HepG2 (cell line): ENCODE measurements around the gene C12orf56. TPM values are rescaled to one million over a fixed set of nuclear protein-coding genes. Genes with fewer than 3 reads are reported as not detected.

Experiments used
- BRCA1 ChIP-seq: sonication (generic); formaldehyde crosslinking; IDR thresholded peaks from 2 replicates; pipeline ENCODE4 v1.4.0; 2020; ENCODE audit warnings: missing genetic modification reagents
- CCDC6 ChIP-seq: sonication (generic); formaldehyde crosslinking; IDR thresholded peaks from 2 replicates; pipeline ENCODE4 v1.8.1; 2022; ENCODE audit warnings: mild to moderate bottlenecking, missing genetic modification reagents, moderate library complexity
- CENPT ChIP-seq: sonication (generic); formaldehyde crosslinking; IDR thresholded peaks from 2 replicates; pipeline ENCODE4 v1.8.0; 2022; ENCODE audit warnings: low read depth, mild to moderate bottlenecking, moderate library complexity, missing genetic modification reagents
- DR1 ChIP-seq: sonication (generic); formaldehyde crosslinking; IDR thresholded peaks from 2 replicates; pipeline ENCODE4 v1.8.0; 2021; ENCODE audit warnings: mild to moderate bottlenecking, missing genetic modification reagents, inconsistent platforms
- GTF3A ChIP-seq: sonication (generic); formaldehyde crosslinking; conservative IDR thresholded peaks from 2 replicates; pipeline ENCODE4 v1.4.0; 2020; ENCODE audit warnings: mild to moderate bottlenecking, missing genetic modification reagents
- KDM5B ChIP-seq: sonication (generic); formaldehyde crosslinking; IDR thresholded peaks from 2 replicates; pipeline ENCODE4 v1.4.0; 2020; ENCODE audit warnings: missing genetic modification reagents, mild to moderate bottlenecking, borderline replicate concordance
- KMT2B ChIP-seq: IDR thresholded peaks from 2 replicates; pipeline ENCODE4 v1.6.1; 2016; ENCODE audit warnings: missing genetic modification reagents, missing compliant biosample characterization
- MED1 ChIP-seq: sonication (generic); formaldehyde crosslinking; IDR thresholded peaks from 2 replicates; pipeline ENCODE4 v1.4.0; 2020; ENCODE audit warnings: missing genetic modification reagents
- MED13 ChIP-seq: sonication (generic); formaldehyde crosslinking; IDR thresholded peaks from 2 replicates; pipeline ENCODE4 v1.5.0; 2020; ENCODE audit warnings: missing genetic modification reagents
- POLR2A ChIP-seq, 2 experiments: IDR thresholded peaks; 2 replicates each; pipeline ENCODE4 v1.6.1; 2011; ENCODE audit warnings: low read depth in 2 of 2, low read length in 2 of 2, mild to moderate bottlenecking in 1 of 2, moderate library complexity in 1 of 2; ENCODE audit not compliant: insufficient read depth in 1 of 2
- POLR2G ChIP-seq: fragments of 200-400 bp; formaldehyde crosslinking; IDR thresholded peaks from 2 replicates; pipeline ENCODE4 v1.6.1; 2018; ENCODE audit warnings: mild to moderate bottlenecking, low read depth, low read length, moderate library complexity
- RELA ChIP-seq: sonication (generic); formaldehyde crosslinking; IDR thresholded peaks from 2 replicates; pipeline ENCODE4 v1.4.0; 2020; ENCODE audit warnings: missing genetic modification reagents
- SPEN ChIP-seq: sonication (generic); formaldehyde crosslinking; IDR thresholded peaks from 2 replicates; pipeline ENCODE4 v1.5.1; 2020; ENCODE audit warnings: low read depth, mild to moderate bottlenecking, missing genetic modification reagents
- SYNCRIP ChIP-seq: fragments of 200-400 bp; formaldehyde crosslinking; IDR thresholded peaks from 2 replicates; pipeline ENCODE4 v1.6.1; 2018; ENCODE audit warnings: mild to moderate bottlenecking, low read depth, low read length; ENCODE audit not compliant: insufficient read depth
- ZIK1 ChIP-seq: sonication (generic); formaldehyde crosslinking; IDR thresholded peaks from 2 replicates; pipeline ENCODE4 v1.5.0; 2020; ENCODE audit warnings: mild to moderate bottlenecking, low read depth, missing genetic modification reagents, borderline replicate concordance
- ZMAT3 ChIP-seq: sonication (generic); formaldehyde crosslinking; conservative IDR thresholded peaks from 2 replicates; pipeline ENCODE4 v1.7.0; 2021; ENCODE audit warnings: missing genetic modification reagents
- ZNF34 ChIP-seq: sonication (generic); formaldehyde crosslinking; IDR thresholded peaks from 2 replicates; pipeline ENCODE4 v1.4.0; 2020; ENCODE audit warnings: mild to moderate bottlenecking, missing genetic modification reagents, borderline replicate concordance
- ZNF501 ChIP-seq: sonication (generic); formaldehyde crosslinking; IDR thresholded peaks from 2 replicates; pipeline ENCODE4 v1.5.1; 2020; ENCODE audit warnings: mild to moderate bottlenecking, moderate library complexity, missing genetic modification reagents
- ZNF83 ChIP-seq: sonication (generic); formaldehyde crosslinking; IDR thresholded peaks from 2 replicates; pipeline ENCODE4 v1.4.0; 2020; ENCODE audit warnings: missing genetic modification reagents, mild to moderate bottlenecking, borderline replicate concordance
- polyA plus RNA-seq, 8 experiments: library from polyadenylated mRNA; depleted of rRNA in 3 of 8; stranded (reverse) in 7 of 8; unstranded in 1 of 8; fragments of >200 nt; fragmentation: Illumina TruSeq in 4 of 8; extraction: Trizol in 4 of 8; gene quantifications; 2 replicates each; pipeline versions ENCODE4 v1.2.1 to v1.2.3, GENCODE V29; 2011 to 2016; ENCODE audit warnings: low read depth in 4 of 8, missing spikeins in 1 of 8, mixed read lengths in 1 of 8; ENCODE audit not compliant: insufficient read depth in 1 of 8
- total RNA-seq, 5 experiments: library from RNA; depleted of rRNA; stranded (reverse); fragments of >200 nt; fragmentation: Illumina TruSeq; extraction: Trizol; gene quantifications; 2 replicates each; pipeline ENCODE4 v1.2.3, GENCODE V29; 2016; ENCODE audit warnings: low read depth in 1 of 5
- TF ChIP-seq, protein P1 (sequence below): sonication (generic); formaldehyde crosslinking; IDR thresholded peaks from 2 replicates; pipeline ENCODE4 v1.4.0; 2020; ENCODE audit warnings: missing genetic modification reagents, borderline replicate concordance
- TF ChIP-seq, protein P2 (sequence below): sonication (generic); formaldehyde crosslinking; IDR thresholded peaks from 2 replicates; pipeline ENCODE4 v1.8.0; 2022; ENCODE audit warnings: mild to moderate bottlenecking, missing genetic modification reagents, moderate library complexity
- TF ChIP-seq, protein P3 (sequence below): sonication (generic); formaldehyde crosslinking; IDR thresholded peaks from 2 replicates; pipeline ENCODE4 v1.4.0; 2020; ENCODE audit warnings: mild to moderate bottlenecking, missing genetic modification reagents

Gene C12orf56
- total and polyA plus RNA-seq, 2 of the 13 experiments (the other 11 are each of a cell fraction or from before 2014, with no cell fraction given), result 0.07 TPM; not detected in 1

DNA sequence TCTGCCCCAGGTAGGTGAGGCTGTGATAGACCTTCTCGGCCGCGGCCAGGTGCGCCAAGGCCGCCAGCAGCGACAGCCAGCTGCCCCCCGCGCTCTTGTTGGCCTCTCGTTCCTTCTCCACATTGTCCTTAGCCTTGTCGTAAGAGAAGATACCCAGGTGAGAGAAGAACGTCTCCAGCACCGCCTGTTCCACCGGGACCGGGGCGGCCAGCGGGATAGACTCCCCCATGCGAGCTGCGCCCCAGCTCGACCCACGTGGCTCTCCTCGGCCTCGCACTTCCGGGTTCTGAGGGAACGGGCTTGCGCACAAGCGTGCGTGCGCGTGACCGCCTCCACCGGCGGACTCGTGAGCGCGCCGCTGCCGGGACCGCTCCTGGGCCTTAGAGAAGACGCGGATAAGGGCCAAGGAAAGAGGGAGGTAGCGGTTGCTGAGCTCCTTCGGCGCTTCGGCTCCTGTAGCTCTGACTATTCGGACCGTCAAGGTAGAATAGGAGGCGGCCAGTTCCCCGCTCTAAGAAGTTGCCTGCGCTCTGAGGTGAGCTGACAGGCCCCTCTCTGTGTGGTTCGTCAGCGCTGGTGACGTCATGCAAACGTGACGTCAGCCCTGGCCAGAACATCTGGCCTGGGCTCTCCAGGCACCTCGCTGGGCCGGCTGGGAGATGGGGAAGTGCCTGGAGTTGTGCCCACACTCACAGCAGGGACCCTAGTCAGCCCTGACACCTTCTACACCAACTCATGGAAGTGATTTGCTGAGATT, 168.4 kb downstream of the C12orf56 start, which contains the start of gene KICS2 (continued):
- TF ChIP-seq, protein P1, sequence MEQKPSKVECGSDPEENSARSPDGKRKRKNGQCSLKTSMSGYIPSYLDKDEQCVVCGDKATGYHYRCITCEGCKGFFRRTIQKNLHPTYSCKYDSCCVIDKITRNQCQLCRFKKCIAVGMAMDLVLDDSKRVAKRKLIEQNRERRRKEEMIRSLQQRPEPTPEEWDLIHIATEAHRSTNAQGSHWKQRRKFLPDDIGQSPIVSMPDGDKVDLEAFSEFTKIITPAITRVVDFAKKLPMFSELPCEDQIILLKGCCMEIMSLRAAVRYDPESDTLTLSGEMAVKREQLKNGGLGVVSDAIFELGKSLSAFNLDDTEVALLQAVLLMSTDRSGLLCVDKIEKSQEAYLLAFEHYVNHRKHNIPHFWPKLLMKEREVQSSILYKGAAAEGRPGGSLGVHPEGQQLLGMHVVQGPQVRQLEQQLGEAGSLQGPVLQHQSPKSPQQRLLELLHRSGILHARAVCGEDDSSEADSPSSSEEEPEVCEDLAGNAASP (CRISPR knock-in tag), result peak; percentile 58; the same call in 1 of the 2 replicates
- TF ChIP-seq POLR2G (peak; percentile 96), DR1 (CRISPR knock-in tag) (peak; percentile 42; the same call in 1 of the 2 replicates), BRCA1 (CRISPR knock-in tag) (no peak), CENPT (CRISPR knock-in tag) (no peak), CCDC6 (peak; percentile 61; the same call in 1 of the 2 replicates), GTF3A (CRISPR knock-in tag) (no peak), SPEN (CRISPR knock-in tag) (peak; percentile 77; the same call in 1 of the 2 replicates), RELA (no peak), ZNF34 (CRISPR knock-in tag) (no peak), KMT2B (CRISPR knock-in tag) (peak; percentile 98), SYNCRIP (no peak), ZMAT3 (CRISPR knock-in tag) (peak; percentile 68; the same call in 1 of the 2 replicates), POLR2A (IDR thresholded peaks at IDR 0.05; ENCODE audit: insufficient read depth in 1 of 2, low read depth in 2 of 2, low read length in 2 of 2) (peak; percentile 88 to 91), ZNF83 (CRISPR knock-in tag) (no peak), ZIK1 (CRISPR knock-in tag) (peak; percentile 69; the same call in 1 of the 2 replicates), ZNF501 (CRISPR knock-in tag) (peak; percentile 99), KDM5B (CRISPR knock-in tag) (peak; percentile 76), MED13 (CRISPR knock-in tag) (peak; percentile 24; the same call in 1 of the 2 replicates), MED1 (CRISPR knock-in tag) (peak; percentile 61)
- TF ChIP-seq, protein P2, sequence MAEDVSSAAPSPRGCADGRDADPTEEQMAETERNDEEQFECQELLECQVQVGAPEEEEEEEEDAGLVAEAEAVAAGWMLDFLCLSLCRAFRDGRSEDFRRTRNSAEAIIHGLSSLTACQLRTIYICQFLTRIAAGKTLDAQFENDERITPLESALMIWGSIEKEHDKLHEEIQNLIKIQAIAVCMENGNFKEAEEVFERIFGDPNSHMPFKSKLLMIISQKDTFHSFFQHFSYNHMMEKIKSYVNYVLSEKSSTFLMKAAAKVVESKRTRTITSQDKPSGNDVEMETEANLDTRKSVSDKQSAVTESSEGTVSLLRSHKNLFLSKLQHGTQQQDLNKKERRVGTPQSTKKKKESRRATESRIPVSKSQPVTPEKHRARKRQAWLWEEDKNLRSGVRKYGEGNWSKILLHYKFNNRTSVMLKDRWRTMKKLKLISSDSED (CRISPR knock-in tag), result no peak
- TF ChIP-seq, protein P3, sequence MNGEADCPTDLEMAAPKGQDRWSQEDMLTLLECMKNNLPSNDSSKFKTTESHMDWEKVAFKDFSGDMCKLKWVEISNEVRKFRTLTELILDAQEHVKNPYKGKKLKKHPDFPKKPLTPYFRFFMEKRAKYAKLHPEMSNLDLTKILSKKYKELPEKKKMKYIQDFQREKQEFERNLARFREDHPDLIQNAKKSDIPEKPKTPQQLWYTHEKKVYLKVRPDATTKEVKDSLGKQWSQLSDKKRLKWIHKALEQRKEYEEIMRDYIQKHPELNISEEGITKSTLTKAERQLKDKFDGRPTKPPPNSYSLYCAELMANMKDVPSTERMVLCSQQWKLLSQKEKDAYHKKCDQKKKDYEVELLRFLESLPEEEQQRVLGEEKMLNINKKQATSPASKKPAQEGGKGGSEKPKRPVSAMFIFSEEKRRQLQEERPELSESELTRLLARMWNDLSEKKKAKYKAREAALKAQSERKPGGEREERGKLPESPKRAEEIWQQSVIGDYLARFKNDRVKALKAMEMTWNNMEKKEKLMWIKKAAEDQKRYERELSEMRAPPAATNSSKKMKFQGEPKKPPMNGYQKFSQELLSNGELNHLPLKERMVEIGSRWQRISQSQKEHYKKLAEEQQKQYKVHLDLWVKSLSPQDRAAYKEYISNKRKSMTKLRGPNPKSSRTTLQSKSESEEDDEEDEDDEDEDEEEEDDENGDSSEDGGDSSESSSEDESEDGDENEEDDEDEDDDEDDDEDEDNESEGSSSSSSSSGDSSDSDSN (CRISPR knock-in tag), result peak; percentile 49; the same call in 1 of the 2 replicates
